ENCODE measurements around the gene GPRIN3. TPM values are rescaled to one million over a fixed set of nuclear protein-coding genes. Genes with fewer than 3 reads are reported as not detected.
"Not testable (repeated sequence)": the region's sequence is repeated elsewhere in the genome, so short reads cannot be mapped to it uniquely, and the experiment has no call there.

Gene GPRIN3
- total RNA-seq, 8 experiments from 2014 or later, result 1.2 to 20.1 (median 7.6) TPM

- 0 to 96% (median 73%) methylated on average over 1 to 3 of the region's 3 CpGs for WGBS, 10 experiments
- no peak for ATAC-seq (replicated peaks in 6 of 8)
- Histone ChIP-seq H3K4me1 (replicated peaks in 1 of 2) (peaks cover 8 to 9% of the 10 kb centered on the region in 2 donors), H3K4me3 (no peak overlapping the region), H3K27ac (no peak overlapping the region)
- in situ Hi-C loops (cut with MboI; ENCODE audit: low pct_unique_long_range_greater_than_20kb in 2 of 9, low sequenced_read_pairs in 9 of 9, unreplicated experiment in 9 of 9), result no loop called here
These were observed 91.9 kb downstream of the GPRIN3 start for GRCh38 chr4:89215736-89216135.

GRCh38 chr4:89214308-89214707, 93.3 kb downstream of the GPRIN3 start:
- H3K4me3 ChIP-seq, result no peak overlapping the region
- no peak overlapping the region for H3K27ac ChIP-seq
- in situ Hi-C loops (cut with MboI; ENCODE audit: low pct_unique_long_range_greater_than_20kb in 2 of 9, low sequenced_read_pairs in 9 of 9, unreplicated experiment in 9 of 9), result no loop called here
- WGBS, 10 experiments, result 60 to 88% methylated on average over 1 of the region's 1 CpG; no CpG with 5 or more reads in 8 of the 10 experiments
- no peaks in the 10 kb centered on the region for H3K4me1 ChIP-seq (replicated peaks in 1 of 2)
- ATAC-seq (replicated peaks in 6 of 8), result no peak

- peak in 1 of 8 experiments; percentile 30 for ATAC-seq (replicated peaks in 6 of 8)
- H3K4me1 ChIP-seq (replicated peaks in 1 of 2), result no peaks in the 10 kb centered on the region
- in situ Hi-C loops (cut with MboI; ENCODE audit: low pct_unique_long_range_greater_than_20kb in 2 of 9, low sequenced_read_pairs in 9 of 9, unreplicated experiment in 9 of 9), result no loop called here
- no peak overlapping the region for H3K4me3 ChIP-seq
- 0 to 70% (median 55%) methylated on average over 1 to 4 of the region's 4 CpGs for WGBS, 10 experiments
- H3K27ac ChIP-seq, result no peak overlapping the region
These were observed 94.3 kb downstream of the GPRIN3 start for GRCh38 chr4:89213382-89213701.

GRCh38 chr4:89212666-89213381, 94.8 kb downstream of the GPRIN3 start:
- Histone ChIP-seq H3K4me3 (no peak overlapping the region), H3K27ac (no peak overlapping the region), H3K4me1 (replicated peaks in 1 of 2) (no peaks in the 10 kb centered on the region)
- in situ Hi-C loops (cut with MboI; ENCODE audit: low pct_unique_long_range_greater_than_20kb in 2 of 9, low sequenced_read_pairs in 9 of 9, unreplicated experiment in 9 of 9), result no loop called here
- WGBS, 10 experiments, result 0 to 100% (median 95%) methylated on average over 1 to 4 of the region's 4 CpGs; no CpG with 5 or more reads in 2 of the 10 experiments
- ATAC-seq (replicated peaks in 6 of 8), result peak in 4 of 8 experiments; percentile 23 to 91 (median 70)

- in situ Hi-C loops (cut with MboI; ENCODE audit: low pct_unique_long_range_greater_than_20kb in 2 of 9, low sequenced_read_pairs in 9 of 9, unreplicated experiment in 9 of 9), result no loop called here
- no peak for ATAC-seq (replicated peaks in 6 of 8)
- Histone ChIP-seq H3K27ac (no peak overlapping the region), H3K4me1 (replicated peaks in 1 of 2) (no peaks in the 10 kb centered on the region), H3K4me3 (no peak overlapping the region)
- WGBS, 10 experiments, result 0 to 71% (median 55%) methylated on average over 1 of the region's 1 CpG; no CpG with 5 or more reads in 4 of the 10 experiments
These were observed 103.0 kb downstream of the GPRIN3 start for GRCh38 chr4:89204624-89205023.

GRCh38 chr4:89203902-89204301, 103.7 kb downstream of the GPRIN3 start:
- in situ Hi-C loops (cut with MboI; ENCODE audit: low pct_unique_long_range_greater_than_20kb in 2 of 9, low sequenced_read_pairs in 9 of 9, unreplicated experiment in 9 of 9), result no loop called here
- ATAC-seq (replicated peaks in 6 of 8), result no peak

GRCh38 chr4:89199394-89199793, 108.2 kb downstream of the GPRIN3 start:
- H3K27ac ChIP-seq; H3K4me3 ChIP-seq; ATAC-seq (replicated peaks in 6 of 8); in situ Hi-C loops (cut with MboI; ENCODE audit: low pct_unique_long_range_greater_than_20kb in 2 of 9, low sequenced_read_pairs in 9 of 9, unreplicated experiment in 9 of 9): not testable (repeated sequence)
- no CpG with 5 or more reads among the region's 1 CpG for WGBS, 10 experiments
- peaks cover 11 to 15% of the 10 kb centered on the region in 2 donors for H3K4me1 ChIP-seq (replicated peaks in 1 of 2)

More at GRCh38 chr4:89203902-89204301, 103.7 kb downstream of the GPRIN3 start:
- 17 to 100% (median 88%) methylated on average over 2 to 3 of the region's 3 CpGs for whole genome bisulfite sequencing, 10 experiments
- no peak overlapping the region for H3K4me3 ChIP-seq
- H3K4me1 ChIP-seq (replicated peaks in 1 of 2), result no peaks in the 10 kb centered on the region
- H3K27ac ChIP-seq, result no peak overlapping the region

GRCh38 chr4:89197920-89198319, 109.7 kb downstream of the GPRIN3 start:
- Histone ChIP-seq H3K4me1 (replicated peaks in 1 of 2) (peaks cover 11 to 15% of the 10 kb centered on the region in 2 donors), H3K27ac (no peak overlapping the region), H3K4me3 (no peak overlapping the region)
- 67 to 100% (median 100%) methylated on average over 1 to 2 of the region's 2 CpGs; no CpG with 5 or more reads in 1 of the 10 experiments for WGBS, 10 experiments
- in situ Hi-C loops (cut with MboI; ENCODE audit: low pct_unique_long_range_greater_than_20kb in 2 of 9, low sequenced_read_pairs in 9 of 9, unreplicated experiment in 9 of 9), result no loop called here
- ATAC-seq (replicated peaks in 6 of 8), result no peak

GRCh38 chr4:89196745-89197144, 110.9 kb downstream of the GPRIN3 start:
- Histone ChIP-seq H3K4me3 (no peak overlapping the region), H3K4me1 (replicated peaks in 1 of 2) (peaks cover 11 to 15% of the 10 kb centered on the region in 2 donors), H3K27ac (peak overlapping the region; percentile 60 to 83)
- peak in 3 of 8 experiments; percentile 32 to 75 (median 52) for ATAC-seq (replicated peaks in 6 of 8)
- 0 to 36% (median 15%) methylated on average over 1 to 2 of the region's 2 CpGs for WGBS, 10 experiments
- in situ Hi-C loops (cut with MboI; ENCODE audit: low pct_unique_long_range_greater_than_20kb in 2 of 9, low sequenced_read_pairs in 9 of 9, unreplicated experiment in 9 of 9), result no loop called here

GRCh38 chr4:89196056-89196674, 111.4 kb downstream of the GPRIN3 start:
- ATAC-seq (replicated peaks in 6 of 8), result peak; percentile 58 to 100 (median 90)
- Histone ChIP-seq H3K27ac (peak overlapping the region; percentile 60 to 83), H3K4me3 (no peak overlapping the region), H3K4me1 (replicated peaks in 1 of 2) (peaks cover 11 to 15% of the 10 kb centered on the region in 2 donors)
- in situ Hi-C loops (cut with MboI; ENCODE audit: low pct_unique_long_range_greater_than_20kb in 2 of 9, low sequenced_read_pairs in 9 of 9, unreplicated experiment in 9 of 9), result no loop called here
- 10 to 71% (median 35%) methylated on average over 1 to 2 of the region's 2 CpGs; no CpG with 5 or more reads in 2 of the 10 experiments for WGBS, 10 experiments

- WGBS, 10 experiments, result 0 to 90% (median 45%) methylated on average over 3 of the region's 3 CpGs; no CpG with 5 or more reads in 2 of the 10 experiments
These were observed 113.8 kb downstream of the GPRIN3 start for GRCh38 chr4:89193843-89194242.

More at GRCh38 chr4:89193843-89194242, 113.8 kb downstream of the GPRIN3 start:
- no peak overlapping the region for H3K4me3 ChIP-seq
- in situ Hi-C loops (cut with MboI; ENCODE audit: low pct_unique_long_range_greater_than_20kb in 2 of 9, low sequenced_read_pairs in 9 of 9, unreplicated experiment in 9 of 9), result no loop called here
- ATAC-seq (replicated peaks in 6 of 8), result peak in 3 of 8 experiments; percentile 17 to 83 (median 33)
- peaks cover 11 to 15% of the 10 kb centered on the region in 2 donors for H3K4me1 ChIP-seq (replicated peaks in 1 of 2)
- no peak overlapping the region for H3K27ac ChIP-seq

All from motor neuron (in vitro differentiated cells).